Measurements from ENCODE around the gene TNFSF13B.

The TNFSF13B gene

GRCh38 chr13:108322206-108322824 is 52.8 kb downstream of the TNFSF13B start:
- Histone ChIP-seq H3K4me3 (ENCODE audit: low read depth, low read length) (no peak overlapping the region), H3K27me3 (ENCODE audit: control insufficient read depth, insufficient read depth, low read length) (no peaks in the 10 kb centered on the region), H3K9me3 (ENCODE audit: control insufficient read depth, insufficient read depth, low read length) (no peaks in the 10 kb centered on the region), H3K9ac (ENCODE audit: low read depth, low read length) (no peak overlapping the region), H3K4me1 (ENCODE audit: control insufficient read depth, insufficient read depth, low read length) (peaks cover 7% of the 10 kb centered on the region), H3K36me3 (ENCODE audit: control insufficient read depth, insufficient read depth, low read length) (no peaks in the 10 kb centered on the region)

DNA sequence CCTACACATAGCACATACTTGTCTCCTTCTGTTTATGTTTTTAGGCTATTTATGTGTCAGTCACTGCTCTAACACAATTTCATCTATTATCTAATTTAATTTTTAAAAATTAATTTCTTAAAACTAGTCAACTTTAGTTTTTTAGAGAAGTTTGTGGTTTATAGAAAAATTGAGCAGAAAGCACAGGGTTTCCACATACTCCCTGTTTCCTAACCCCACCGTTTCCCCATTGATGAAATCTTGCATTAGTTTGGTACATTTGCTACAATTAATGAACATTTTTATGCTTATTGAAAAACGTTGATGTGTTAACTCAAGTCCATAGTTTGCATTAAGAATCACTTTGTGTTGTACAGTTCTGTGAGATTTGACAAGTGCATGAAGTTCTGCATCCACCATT is 53.5 kb downstream of the TNFSF13B start:
- Histone ChIP-seq H3K36me3 (ENCODE audit: control insufficient read depth, insufficient read depth, low read length) (no peaks in the 10 kb centered on the region), H3K27me3 (ENCODE audit: control insufficient read depth, insufficient read depth, low read length) (no peaks in the 10 kb centered on the region), H3K4me3 (ENCODE audit: low read depth, low read length) (no peak overlapping the region), H3K4me1 (ENCODE audit: control insufficient read depth, insufficient read depth, low read length) (peaks cover 7% of the 10 kb centered on the region), H3K9ac (ENCODE audit: low read depth, low read length) (no peak overlapping the region), H3K9me3 (ENCODE audit: control insufficient read depth, insufficient read depth, low read length) (no peaks in the 10 kb centered on the region)

GRCh38 chr13:108325863-108326262 is 56.3 kb downstream of the TNFSF13B start:
- Histone ChIP-seq H3K4me3 (ENCODE audit: low read depth, low read length) (no peak overlapping the region), H3K27me3 (ENCODE audit: control insufficient read depth, insufficient read depth, low read length) (no peaks in the 10 kb centered on the region), H3K9ac (ENCODE audit: low read depth, low read length) (no peak overlapping the region), H3K4me1 (ENCODE audit: control insufficient read depth, insufficient read depth, low read length) (peaks cover 9% of the 10 kb centered on the region), H3K9me3 (ENCODE audit: control insufficient read depth, insufficient read depth, low read length) (no peaks in the 10 kb centered on the region), H3K36me3 (ENCODE audit: control insufficient read depth, insufficient read depth, low read length) (no peaks in the 10 kb centered on the region)

- Histone ChIP-seq H3K4me1 (ENCODE audit: control insufficient read depth, insufficient read depth, low read length) (peaks cover 9% of the 10 kb centered on the region), H3K9ac (ENCODE audit: low read depth, low read length) (no peak overlapping the region), H3K36me3 (ENCODE audit: control insufficient read depth, insufficient read depth, low read length) (no peaks in the 10 kb centered on the region), H3K27me3 (ENCODE audit: control insufficient read depth, insufficient read depth, low read length) (no peaks in the 10 kb centered on the region), H3K9me3 (ENCODE audit: control insufficient read depth, insufficient read depth, low read length) (no peaks in the 10 kb centered on the region), H3K4me3 (ENCODE audit: low read depth, low read length) (no peak overlapping the region)
Measured at GRCh38 chr13:108326309-108326708, 56.8 kb downstream of the TNFSF13B start.

DNA sequence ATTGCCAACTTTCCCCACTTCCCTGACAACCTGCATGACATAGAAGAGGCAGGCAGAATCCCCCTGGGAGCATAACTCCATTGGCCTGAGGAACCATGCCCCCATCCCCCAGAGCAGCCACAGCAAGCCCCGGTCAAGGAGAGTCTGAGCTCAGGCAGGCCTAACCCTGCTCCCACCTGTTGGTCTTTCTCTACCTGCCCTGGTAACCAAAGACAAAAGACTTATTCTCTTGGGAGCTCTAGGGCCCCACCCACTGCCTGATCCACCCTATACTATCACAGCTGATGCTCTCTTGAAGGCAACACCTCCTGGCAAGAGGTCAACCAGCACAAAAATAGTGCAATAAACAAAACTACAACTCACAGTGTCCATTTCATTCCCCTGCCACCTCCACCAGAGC is 59.3 kb downstream of the TNFSF13B start:
- no peaks in the 10 kb centered on the region for H3K36me3 ChIP-seq (ENCODE audit: control insufficient read depth, insufficient read depth, low read length)
- no peaks in the 10 kb centered on the region for H3K27me3 ChIP-seq (ENCODE audit: control insufficient read depth, insufficient read depth, low read length)
- H3K4me1 ChIP-seq (ENCODE audit: control insufficient read depth, insufficient read depth, low read length), result peaks cover 9% of the 10 kb centered on the region
- no peak overlapping the region for H3K4me3 ChIP-seq (ENCODE audit: low read depth, low read length)
- no peaks in the 10 kb centered on the region for H3K9me3 ChIP-seq (ENCODE audit: control insufficient read depth, insufficient read depth, low read length)
- H3K9ac ChIP-seq (ENCODE audit: low read depth, low read length), result no peak overlapping the region

- Histone ChIP-seq H3K9me3 (ENCODE audit: control insufficient read depth, insufficient read depth, low read length) (no peaks in the 10 kb centered on the region), H3K4me3 (ENCODE audit: low read depth, low read length) (no peak overlapping the region), H3K27me3 (ENCODE audit: control insufficient read depth, insufficient read depth, low read length) (no peaks in the 10 kb centered on the region), H3K36me3 (ENCODE audit: control insufficient read depth, insufficient read depth, low read length) (no peaks in the 10 kb centered on the region), H3K4me1 (ENCODE audit: control insufficient read depth, insufficient read depth, low read length) (peaks cover 2% of the 10 kb centered on the region), H3K9ac (ENCODE audit: low read depth, low read length) (no peak overlapping the region)
Measured at GRCh38 chr13:108332791-108333190, 63.3 kb downstream of the TNFSF13B start.

- no peaks in the 10 kb centered on the region for H3K27me3 ChIP-seq (ENCODE audit: control insufficient read depth, insufficient read depth, low read length)
- H3K9ac ChIP-seq (ENCODE audit: low read depth, low read length), result no peak overlapping the region
- H3K4me3 ChIP-seq (ENCODE audit: low read depth, low read length), result no peak overlapping the region
Measured at GRCh38 chr13:108342369-108343289, 73.1 kb downstream of the TNFSF13B start.

GRCh38 chr13:108345016-108345415 is 75.5 kb downstream of the TNFSF13B start:
- peaks cover 5% of the 10 kb centered on the region for H3K4me1 ChIP-seq (ENCODE audit: control insufficient read depth, insufficient read depth, low read length)
- H3K9ac ChIP-seq (ENCODE audit: low read depth, low read length), result no peak overlapping the region
- no peak overlapping the region for H3K4me3 ChIP-seq (ENCODE audit: low read depth, low read length)
- H3K9me3 ChIP-seq (ENCODE audit: control insufficient read depth, insufficient read depth, low read length), result no peaks in the 10 kb centered on the region
- no peaks in the 10 kb centered on the region for H3K27me3 ChIP-seq (ENCODE audit: control insufficient read depth, insufficient read depth, low read length)
- no peaks in the 10 kb centered on the region for H3K36me3 ChIP-seq (ENCODE audit: control insufficient read depth, insufficient read depth, low read length)

More at GRCh38 chr13:108342369-108343289, 73.1 kb downstream of the TNFSF13B start:
- no peaks in the 10 kb centered on the region for H3K36me3 ChIP-seq (ENCODE audit: control insufficient read depth, insufficient read depth, low read length)
- H3K4me1 ChIP-seq (ENCODE audit: control insufficient read depth, insufficient read depth, low read length), result peaks cover 2% of the 10 kb centered on the region
- no peaks in the 10 kb centered on the region for H3K9me3 ChIP-seq (ENCODE audit: control insufficient read depth, insufficient read depth, low read length)

DNA sequence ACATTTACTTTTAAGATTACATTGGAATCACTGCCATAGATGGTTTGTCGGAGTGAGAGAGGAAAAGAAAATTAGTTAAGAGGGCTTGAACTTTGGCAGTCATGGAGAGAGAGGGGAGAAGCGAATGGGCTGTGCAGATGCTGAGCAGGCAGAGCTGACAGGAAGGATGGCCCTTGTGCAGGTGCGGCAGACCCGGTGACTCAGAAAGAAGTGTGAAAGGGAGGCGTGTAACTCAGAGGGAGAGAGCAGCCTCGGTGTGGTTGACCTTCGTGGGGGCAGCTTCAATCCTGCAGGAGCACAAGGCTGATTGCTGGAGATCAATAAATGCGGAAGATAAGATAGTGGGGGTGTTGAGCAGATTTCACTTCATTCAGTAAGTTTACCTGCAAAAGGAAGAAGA is 76.9 kb downstream of the TNFSF13B start:
- Histone ChIP-seq H3K36me3 (ENCODE audit: control insufficient read depth, insufficient read depth, low read length) (no peaks in the 10 kb centered on the region), H3K9me3 (ENCODE audit: control insufficient read depth, insufficient read depth, low read length) (no peaks in the 10 kb centered on the region), H3K4me1 (ENCODE audit: control insufficient read depth, insufficient read depth, low read length) (peaks cover 5% of the 10 kb centered on the region), H3K9ac (ENCODE audit: low read depth, low read length) (no peak overlapping the region), H3K4me3 (ENCODE audit: low read depth, low read length) (no peak overlapping the region), H3K27me3 (ENCODE audit: control insufficient read depth, insufficient read depth, low read length) (no peaks in the 10 kb centered on the region)

DNA sequence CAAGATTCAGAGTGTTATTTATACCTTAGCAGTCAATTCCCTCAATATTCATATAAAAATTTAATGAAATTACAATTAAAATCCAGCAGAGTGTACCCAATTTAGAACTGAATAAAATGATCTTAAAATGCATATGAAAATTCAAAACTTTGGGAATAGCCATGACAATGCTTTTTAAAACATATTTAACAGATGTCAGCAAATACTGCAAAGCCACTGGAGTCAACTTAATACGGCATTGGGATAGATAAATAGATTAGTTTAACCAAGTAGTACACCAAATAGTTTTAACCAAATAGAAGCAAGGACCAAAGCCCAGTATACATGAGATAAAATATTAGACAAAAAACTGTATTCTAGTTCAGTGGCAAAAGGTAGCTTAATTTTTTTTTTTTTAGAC is 79.8 kb downstream of the TNFSF13B start:
- Histone ChIP-seq H3K36me3 (ENCODE audit: control insufficient read depth, insufficient read depth, low read length) (no peaks in the 10 kb centered on the region), H3K9me3 (ENCODE audit: control insufficient read depth, insufficient read depth, low read length) (no peaks in the 10 kb centered on the region), H3K27me3 (ENCODE audit: control insufficient read depth, insufficient read depth, low read length) (no peaks in the 10 kb centered on the region), H3K4me3 (ENCODE audit: low read depth, low read length) (no peak overlapping the region), H3K4me1 (ENCODE audit: control insufficient read depth, insufficient read depth, low read length) (peaks cover 5% of the 10 kb centered on the region), H3K9ac (ENCODE audit: low read depth, low read length) (no peak overlapping the region)

- no peak overlapping the region for H3K9ac ChIP-seq (ENCODE audit: low read depth, low read length)
- H3K27me3 ChIP-seq (ENCODE audit: control insufficient read depth, insufficient read depth, low read length), result no peaks in the 10 kb centered on the region
- H3K4me1 ChIP-seq (ENCODE audit: control insufficient read depth, insufficient read depth, low read length), result peaks cover 5% of the 10 kb centered on the region
- H3K9me3 ChIP-seq (ENCODE audit: control insufficient read depth, insufficient read depth, low read length), result no peaks in the 10 kb centered on the region
- no peak overlapping the region for H3K4me3 ChIP-seq (ENCODE audit: low read depth, low read length)
- no peaks in the 10 kb centered on the region for H3K36me3 ChIP-seq (ENCODE audit: control insufficient read depth, insufficient read depth, low read length)
Measured at GRCh38 chr13:108350579-108350978, 81.1 kb downstream of the TNFSF13B start.

DNA sequence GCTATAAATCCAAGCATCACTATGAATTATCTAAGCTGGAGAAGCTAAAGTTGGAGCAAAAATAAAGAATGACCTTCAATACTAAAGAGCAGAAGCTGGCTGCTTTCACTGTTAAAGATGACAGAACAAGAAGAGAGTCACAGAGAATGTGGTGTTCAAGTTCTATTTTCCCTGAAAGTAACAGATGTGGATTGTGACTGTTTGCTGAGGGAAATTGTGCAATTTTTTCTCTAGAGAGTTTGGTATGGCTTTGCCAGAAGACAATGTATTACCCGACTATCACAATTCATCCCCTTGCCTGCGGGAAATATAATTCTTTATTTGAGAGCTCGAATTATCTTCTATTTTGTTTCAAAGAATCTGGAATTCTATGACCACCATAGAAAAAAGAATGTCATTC is 83.1 kb downstream of the TNFSF13B start:
- H3K4me1 ChIP-seq (ENCODE audit: control insufficient read depth, insufficient read depth, low read length), result peaks cover 4% of the 10 kb centered on the region
- no peaks in the 10 kb centered on the region for H3K27me3 ChIP-seq (ENCODE audit: control insufficient read depth, insufficient read depth, low read length)
- H3K4me3 ChIP-seq (ENCODE audit: low read depth, low read length), result no peak overlapping the region

More for the DNA sequence above, 83.1 kb downstream of the TNFSF13B start:
- H3K36me3 ChIP-seq (ENCODE audit: control insufficient read depth, insufficient read depth, low read length), result no peaks in the 10 kb centered on the region
- H3K9me3 ChIP-seq (ENCODE audit: control insufficient read depth, insufficient read depth, low read length), result no peaks in the 10 kb centered on the region
- H3K9ac ChIP-seq (ENCODE audit: low read depth, low read length), result no peak overlapping the region
